PC-3 (cell line): ENCODE data around the gene GATA2.

Source experiments
- CTCF ChIP-seq: fragments of 300-600 bp; sonication (generic); conservative IDR thresholded peaks from 2 replicates; pipeline ENCODE4 v1.5.1; 2017; ENCODE audit warnings: antibody characterized with exemption, low read depth, mild to moderate bottlenecking, low read length
- EZH2phosphoT487 ChIP-seq: fragments of 300-600 bp; sonication (generic); IDR thresholded peaks from 2 replicates; pipeline ENCODE4 v1.6.1; 2018; ENCODE audit warnings: mild to moderate bottlenecking, antibody characterized with exemption, low read length, borderline replicate concordance

- TF ChIP-seq EZH2phosphoT487, result no peak
- TF ChIP-seq CTCF, result no peak
Observed at GRCh38 chr3:128487813-128488635, 5.0 kb downstream of the GATA2 start.
